GM12878 (cell line): ENCODE data around the gene FBXL16. TPM values are rescaled to one million over a fixed set of nuclear protein-coding genes. Genes with fewer than 3 reads are reported as not detected.

Experiments used
- BACH1 ChIP-seq: fragments of 450-650 bp; IDR thresholded peaks from 2 replicates; pipeline ENCODE4 v1.6.1; 2017; ENCODE audit warnings: mild to moderate bottlenecking, borderline replicate concordance
- BHLHE40 ChIP-seq, 2 experiments: fragments of 450-650 bp in 1 of 2; IDR thresholded peaks; 2 replicates each; pipeline ENCODE4 v1.6.1; 2011 to 2017; ENCODE audit warnings: low read depth in 2 of 2, borderline replicate concordance in 1 of 2, improper control_type of control experiment in 1 of 2, low read length in 1 of 2, mild to moderate bottlenecking in 1 of 2
- CEBPZ ChIP-seq: fragments of 150-350 bp; IDR thresholded peaks from 2 replicates; pipeline ENCODE4 v1.6.1; 2016; ENCODE audit warnings: low read depth, low read length
- CHD2 ChIP-seq: IDR thresholded peaks from 2 replicates; pipeline ENCODE4 v1.6.1; 2011; ENCODE audit warnings: low read depth, low read length, improper control_type of control experiment, borderline replicate concordance
- HDAC6 ChIP-seq: fragments of 200-600 bp; sonication (generic); IDR thresholded peaks from one replicate; pipeline ENCODE4 v1.8.0; 2017; ENCODE audit warnings: antibody characterized with exemption; ENCODE audit not compliant: unreplicated experiment
- IRF5 ChIP-seq: fragments of 450-650 bp; IDR thresholded peaks from 2 replicates; pipeline ENCODE4 v1.6.1; 2017; ENCODE audit warnings: borderline replicate concordance
- MTA2 ChIP-seq: fragments of 450-650 bp; IDR thresholded peaks from 2 replicates; pipeline ENCODE4 v1.6.1; 2016; ENCODE audit warnings: low read depth, mild to moderate bottlenecking, moderate library complexity
- NFXL1 ChIP-seq: fragments of 450-650 bp; IDR thresholded peaks from 2 replicates; pipeline ENCODE4 v1.6.1; 2017; ENCODE audit warnings: antibody characterized with exemption, mild to moderate bottlenecking, borderline replicate concordance
- NFYA ChIP-seq: IDR thresholded peaks from 2 replicates; pipeline ENCODE4 v1.6.1; 2011; ENCODE audit warnings: low read depth, mild to moderate bottlenecking, low read length, improper control_type of control experiment, borderline replicate concordance
- PBX3 ChIP-seq: IDR thresholded peaks from 2 replicates; pipeline ENCODE4 v1.6.1; 2011; ENCODE audit warnings: mild to moderate bottlenecking, low read depth, low read length, moderate library complexity; ENCODE audit not compliant: insufficient replicate concordance
- PKNOX1 ChIP-seq: fragments of 450-650 bp; IDR thresholded peaks from 2 replicates; pipeline ENCODE4 v1.6.1; 2016; ENCODE audit warnings: mild to moderate bottlenecking
- PML ChIP-seq: IDR thresholded peaks from 2 replicates; pipeline ENCODE4 v1.6.1; 2012; ENCODE audit warnings: low read length, inconsistent platforms
- SMAD1 ChIP-seq: fragments of 450-650 bp; IDR thresholded peaks from 2 replicates; pipeline ENCODE4 v1.6.1; 2018; ENCODE audit warnings: mild to moderate bottlenecking, low read depth; ENCODE audit not compliant: partially characterized antibody
- SPI1 ChIP-seq: IDR thresholded peaks from 2 replicates; pipeline ENCODE4 v1.6.1; 2011; ENCODE audit warnings: low read depth, mild to moderate bottlenecking, low read length, moderate library complexity, borderline replicate concordance; ENCODE audit not compliant: insufficient read depth
- WRNIP1 ChIP-seq: IDR thresholded peaks from 2 replicates; pipeline ENCODE4 v1.6.1; 2011; ENCODE audit warnings: low read depth, low read length, improper control_type of control experiment, borderline replicate concordance
- YY1 ChIP-seq: IDR thresholded peaks from 2 replicates; pipeline ENCODE4 v1.6.1; 2011; ENCODE audit warnings: low read depth, mild to moderate bottlenecking, low read length
- ZBTB4 ChIP-seq: fragments of 450-650 bp; formaldehyde crosslinking; IDR thresholded peaks from 2 replicates; pipeline ENCODE4 v1.4.0; 2022; ENCODE audit warnings: mild to moderate bottlenecking, moderate library complexity
- polyA plus RNA-seq, 11 experiments: library from polyadenylated mRNA; depleted of rRNA in 4 of 11; unstranded in 6 of 11; stranded (reverse) in 5 of 11; fragments of >200 nt; fragmentation: Nextera tagmentation in 4 of 11; fragmentation: Illumina TruSeq in 1 of 11; extraction: Ambion mirVana in 4 of 11; extraction: Trizol in 1 of 11; gene quantifications; 1 replicate in 1 of 11; 2 replicates in 10 of 11; pipeline versions ENCODE4 v1.2.1 to v1.2.3, GENCODE V29; 2011 to 2016; ENCODE audit warnings: inconsistent platforms in 2 of 11, missing spikeins in 2 of 11, low read depth in 1 of 11
- total RNA-seq, 4 experiments: library from RNA; depleted of rRNA in 3 of 4; stranded (reverse); fragments of >200 nt in 3 of 4; fragmentation: Illumina TruSeq in 1 of 4; extraction: Trizol in 1 of 4; gene quantifications; 2 replicates each; pipeline versions ENCODE4 v1.2.1 to v1.2.3, GENCODE V29; 2013 to 2021

FBXL16 gene
- total and polyA plus RNA-seq, 10 of the 15 experiments (the other 5 are each of a cell fraction or from before 2014, with no cell fraction given) = 0.13 to 1.4 (median 0.24) TPM

- no peak for TF ChIP-seq NFYA
- TF ChIP-seq SMAD1 = no peak
- TF ChIP-seq ZBTB4 (CRISPR knock-in tag) = no peak
- no peak for TF ChIP-seq MTA2
- TF ChIP-seq NFXL1 = peak; percentile 45; the same call in 1 of the 2 replicates
- TF ChIP-seq CHD2 = no peak
- TF ChIP-seq HDAC6 = no peak
- TF ChIP-seq WRNIP1 = no peak
- TF ChIP-seq PBX3 = peak; percentile 45
- TF ChIP-seq PML = peak; percentile 79; the same call in 1 of the 2 replicates
- peak; percentile 77 for TF ChIP-seq BACH1
- TF ChIP-seq YY1 = peak; percentile 72
- no peak for TF ChIP-seq SPI1
- peak; percentile 94 to 99 for TF ChIP-seq BHLHE40 (IDR thresholded peaks at IDR 0.05; ENCODE audit: borderline replicate concordance in 1 of 2, low read depth in 2 of 2, low read length in 1 of 2)
- TF ChIP-seq CEBPZ = no peak
- TF ChIP-seq PKNOX1 = peak; percentile 55
- TF ChIP-seq IRF5 = no peak
Observed at GRCh38 chr16:720990-721764, 15.6 kb upstream of the FBXL16 start, which contains the start of gene ANTKMT (continued).
